Vagina (tissue), 2 donors: ENCODE data around the gene LAMTOR5.

ENCODE experiments used
- POLR2A ChIP-seq, 2 donors: fragments of 450-650 bp; IDR thresholded peaks; one replicate each; pipeline ENCODE4 v1.6.1; 2017; ENCODE audit warnings: antibody characterized with exemption in 2 of 2, mild to moderate bottlenecking in 2 of 2, moderate library complexity in 2 of 2
- POLR2AphosphoS5 ChIP-seq, 2 donors: sonication (generic); formaldehyde crosslinking; IDR thresholded peaks; one replicate each; pipeline ENCODE4 v1.9.0; 2017; ENCODE audit warnings: antibody characterized with exemption in 2 of 2, mild to moderate bottlenecking in 2 of 2, low read depth in 1 of 2; ENCODE audit not compliant: insufficient read depth in 1 of 2
- TF ChIP-seq, protein P1 (sequence below), 3 experiments: fragments of 450-650 bp in 2 of 3; fragments of 200-600 bp in 1 of 3; sonication (generic) in 1 of 3; IDR thresholded peaks; one replicate each; pipeline ENCODE4 v1.5.1; 2017 to 2019; ENCODE audit warnings: antibody characterized with exemption in 3 of 3, mild to moderate bottlenecking in 2 of 3, moderate library complexity in 2 of 3

DNA sequence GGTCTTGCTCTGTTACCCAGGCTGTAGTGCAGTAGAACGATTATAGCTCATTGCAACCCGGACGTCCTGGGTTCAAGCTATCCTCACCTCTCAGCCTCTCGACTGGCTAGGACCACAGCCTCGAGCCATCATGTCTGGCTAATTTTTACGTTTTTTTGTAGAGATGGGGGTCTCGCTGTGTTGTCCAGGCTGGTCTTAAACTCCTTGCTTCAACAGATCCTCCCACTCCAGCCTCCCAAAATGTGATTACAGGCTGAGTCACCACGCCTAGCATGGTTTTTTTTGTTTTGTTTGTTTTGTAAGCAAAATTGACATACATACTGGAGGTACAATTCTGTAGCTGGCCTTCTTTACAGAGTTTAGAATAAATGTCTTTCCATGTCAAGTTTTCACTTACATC lies 994 bp upstream of the LAMTOR5 start:
- TF ChIP-seq, protein P1, sequence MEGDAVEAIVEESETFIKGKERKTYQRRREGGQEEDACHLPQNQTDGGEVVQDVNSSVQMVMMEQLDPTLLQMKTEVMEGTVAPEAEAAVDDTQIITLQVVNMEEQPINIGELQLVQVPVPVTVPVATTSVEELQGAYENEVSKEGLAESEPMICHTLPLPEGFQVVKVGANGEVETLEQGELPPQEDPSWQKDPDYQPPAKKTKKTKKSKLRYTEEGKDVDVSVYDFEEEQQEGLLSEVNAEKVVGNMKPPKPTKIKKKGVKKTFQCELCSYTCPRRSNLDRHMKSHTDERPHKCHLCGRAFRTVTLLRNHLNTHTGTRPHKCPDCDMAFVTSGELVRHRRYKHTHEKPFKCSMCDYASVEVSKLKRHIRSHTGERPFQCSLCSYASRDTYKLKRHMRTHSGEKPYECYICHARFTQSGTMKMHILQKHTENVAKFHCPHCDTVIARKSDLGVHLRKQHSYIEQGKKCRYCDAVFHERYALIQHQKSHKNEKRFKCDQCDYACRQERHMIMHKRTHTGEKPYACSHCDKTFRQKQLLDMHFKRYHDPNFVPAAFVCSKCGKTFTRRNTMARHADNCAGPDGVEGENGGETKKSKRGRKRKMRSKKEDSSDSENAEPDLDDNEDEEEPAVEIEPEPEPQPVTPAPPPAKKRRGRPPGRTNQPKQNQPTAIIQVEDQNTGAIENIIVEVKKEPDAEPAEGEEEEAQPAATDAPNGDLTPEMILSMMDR (IDR thresholded peaks at IDR 0.05): no peak
- TF ChIP-seq POLR2A (IDR thresholded peaks at IDR 0.05): no peak
- no peak for TF ChIP-seq POLR2AphosphoS5 (IDR thresholded peaks at IDR 0.05; ENCODE audit: insufficient read depth in 1 of 2, low read depth in 1 of 2)
